H1 (cell line): ENCODE measurements around the gene ZMIZ1. TPM values are rescaled to one million over a fixed set of nuclear protein-coding genes. Genes with fewer than 3 reads are reported as not detected.

Experiments used
- CTCF ChIA-PET: fragments of 300-600 bp; sonication (Branson Sonifier 250); formaldehyde crosslinking; loops from one replicate; lab custom pipeline; 2021; ENCODE audit not compliant: partially characterized antibody; lab: Charles Lee
- POLR2A ChIA-PET: fragments of 300-600 bp; sonication (Branson Sonifier 250); formaldehyde crosslinking; loops from one replicate; lab custom pipeline; 2021; ENCODE audit warnings: inconsistent platforms; ENCODE audit not compliant: partially characterized antibody; lab: Charles Lee
- DNase-seq, 2 experiments: peaks; one replicate each; pipeline versions ENCODE4 v3.0.0 to v3.0.0-alpha.2; 2010 to 2022; ENCODE audit warnings: low spot score in 2 of 2, low read depth in 1 of 2, mixed read lengths in 1 of 2
- FAIRE-seq: peaks from 2 replicates; lab custom pipeline; 2011; peaks lifted over from hg19 to GRCh38; lab: Jason Lieb, UNC
- H2AFZ ChIP-seq: 2 replicates; pipeline ENCODE4 v1.8.1; 2012; ENCODE audit warnings: low read length, inconsistent platforms
- H2AK5ac ChIP-seq: 2 replicates; pipeline ENCODE4 v1.6.1; 2013; ENCODE audit warnings: low read depth, low read length
- H2BK120ac ChIP-seq: replicated peaks from 2 replicates; pipeline ENCODE3; 2013; ENCODE audit warnings: low read depth, low read length, inconsistent platforms
- H2BK12ac ChIP-seq: 2 replicates; pipeline ENCODE4 v1.6.1; 2013; ENCODE audit warnings: low read depth, low read length
- H2BK15ac ChIP-seq: 2 replicates; pipeline ENCODE4 v1.6.1; 2013; ENCODE audit warnings: low read length
- H2BK20ac ChIP-seq: 2 replicates; pipeline ENCODE4 v1.6.1; 2013; ENCODE audit warnings: low read length
- H2BK5ac ChIP-seq: 2 replicates; pipeline ENCODE4 v1.6.1; 2013; ENCODE audit warnings: low read depth, low read length
- H3K14ac ChIP-seq: 2 replicates; pipeline ENCODE4 v1.6.1; 2013; ENCODE audit warnings: inconsistent platforms; ENCODE audit not compliant: insufficient read length
- H3K18ac ChIP-seq: 2 replicates; pipeline ENCODE4 v1.6.1; 2013; ENCODE audit warnings: low read length; ENCODE audit errors: extremely low read depth
- H3K23ac ChIP-seq: 2 replicates; pipeline ENCODE4 v1.6.1; 2013; ENCODE audit warnings: inconsistent platforms; ENCODE audit not compliant: insufficient read length
- H3K23me2 ChIP-seq: 2 replicates; pipeline ENCODE4 v1.6.1; 2013; ENCODE audit warnings: low read depth, low read length
- H3K27ac ChIP-seq: 2 replicates; pipeline ENCODE4 v1.6.1; 2011; ENCODE audit warnings: low read depth, low read length, inconsistent platforms
- H3K27me3 ChIP-seq, 4 experiments: replicated peaks in 1 of 4; 1 replicate in 1 of 4; 2 replicates in 3 of 4; pipeline versions ENCODE4 v1.6.1 to v1.8.1; 2011 to 2013; ENCODE audit warnings: low read length in 3 of 4, mild to moderate bottlenecking in 3 of 4, inconsistent platforms in 2 of 4, mixed read lengths in 2 of 4, moderate library complexity in 1 of 4; ENCODE audit not compliant: control insufficient read depth in 3 of 4, insufficient read depth in 3 of 4; ENCODE audit errors: extremely low read depth in 1 of 4
- H3K36me3 ChIP-seq, 4 experiments: 2 replicates each; pipeline versions ENCODE4 v1.6.1 to v1.8.1; 2011 to 2013; ENCODE audit warnings: mild to moderate bottlenecking in 4 of 4, low read length in 3 of 4, moderate library complexity in 2 of 4, control low read depth in 1 of 4, inconsistent platforms in 1 of 4; ENCODE audit not compliant: insufficient read depth in 4 of 4, control insufficient read depth in 2 of 4
- H3K4ac ChIP-seq: replicated peaks from 2 replicates; pipeline ENCODE3; 2013; ENCODE audit warnings: low read length, low read depth, mixed read lengths, inconsistent platforms; ENCODE audit not compliant: insufficient read length
- H3K4me1 ChIP-seq, 4 experiments: replicated peaks in 1 of 4; 1 replicate in 1 of 4; 2 replicates in 3 of 4; pipeline versions ENCODE4 v1.6.1 to v1.8.1; 2011 to 2013; ENCODE audit warnings: low read length in 3 of 4, inconsistent platforms in 2 of 4, mixed read lengths in 1 of 4; ENCODE audit not compliant: insufficient read depth in 4 of 4, control insufficient read depth in 3 of 4
- H3K4me2 ChIP-seq, 2 experiments: 2 replicates each; pipeline versions ENCODE4 v1.6.1 to v1.8.1; 2011 to 2013; ENCODE audit warnings: low read depth in 2 of 2, low read length in 2 of 2, control low read depth in 1 of 2, inconsistent platforms in 1 of 2, mild to moderate bottlenecking in 1 of 2; ENCODE audit not compliant: insufficient read depth in 1 of 2
- H3K4me3 ChIP-seq, 4 experiments: fragments of 200-600, 300-600 bp in 1 of 4; sonication (generic), shearing (Covaris generic), sonication (Bioruptor Twin) in 1 of 4; 2 replicates each; pipeline versions ENCODE4 v1.5.1 to v1.8.1; 2011 to 2016; ENCODE audit warnings: low read length in 4 of 4, low read depth in 3 of 4, control low read depth in 2 of 4, inconsistent platforms in 2 of 4, mild to moderate bottlenecking in 2 of 4, mixed read lengths in 1 of 4, moderate library complexity in 1 of 4; ENCODE audit not compliant: insufficient read depth in 2 of 4; ENCODE audit errors: extremely low read depth in 1 of 4
- H3K56ac ChIP-seq: replicated peaks from 2 replicates; pipeline ENCODE3; 2013; ENCODE audit warnings: low read depth, mild to moderate bottlenecking, mixed read lengths, low read length, inconsistent platforms; ENCODE audit not compliant: insufficient read length
- H3K79me1 ChIP-seq: 2 replicates; pipeline ENCODE4 v1.6.1; 2013; ENCODE audit warnings: low read depth, low read length, control low read depth
- H3K79me2 ChIP-seq, 2 experiments: 2 replicates each; pipeline versions ENCODE4 v1.6.1 to v1.8.1; 2012 to 2013; ENCODE audit warnings: low read length in 2 of 2, mild to moderate bottlenecking in 2 of 2, inconsistent platforms in 1 of 2; ENCODE audit not compliant: insufficient read depth in 2 of 2, control insufficient read depth in 1 of 2
- H3K9ac ChIP-seq, 4 experiments: replicated peaks in 1 of 4; 1 replicate in 1 of 4; 2 replicates in 3 of 4; pipeline versions ENCODE4 v1.6.1 to v1.8.1; 2011 to 2013; ENCODE audit warnings: low read depth in 3 of 4, low read length in 3 of 4, control low read depth in 2 of 4, mild to moderate bottlenecking in 2 of 4, moderate library complexity in 2 of 4, inconsistent platforms in 1 of 4; ENCODE audit errors: extremely low read depth in 1 of 4
- H3K9me3 ChIP-seq, 2 experiments: 2 replicates each; pipeline versions ENCODE4 v1.6.1 to v1.8.1; 2012 to 2013; ENCODE audit warnings: mild to moderate bottlenecking in 2 of 2, moderate library complexity in 2 of 2, control low read depth in 1 of 2, inconsistent platforms in 1 of 2, low read depth in 1 of 2, low read length in 1 of 2, mixed read lengths in 1 of 2; ENCODE audit not compliant: insufficient read depth in 2 of 2
- H4K20me1 ChIP-seq, 2 experiments: replicated peaks in 1 of 2; 2 replicates each; pipeline versions ENCODE3 to v1.8.1; 2011 to 2013; ENCODE audit warnings: inconsistent platforms in 2 of 2, low read length in 2 of 2, mild to moderate bottlenecking in 1 of 2; ENCODE audit not compliant: insufficient read depth in 2 of 2, control insufficient read depth in 1 of 2
- H4K5ac ChIP-seq: 2 replicates; pipeline ENCODE4 v1.6.1; 2013; ENCODE audit warnings: low read length, low read depth, mixed read lengths, inconsistent platforms; ENCODE audit not compliant: insufficient read length
- H4K8ac ChIP-seq: 2 replicates; pipeline ENCODE4 v1.8.0; 2013; ENCODE audit warnings: mild to moderate bottlenecking, moderate library complexity, low read length, inconsistent platforms; ENCODE audit not compliant: insufficient read depth; ENCODE audit errors: extremely low read depth
- H4K91ac ChIP-seq: replicated peaks from 2 replicates; pipeline ENCODE3; 2013; ENCODE audit warnings: low read length, mixed read lengths, inconsistent platforms; ENCODE audit not compliant: insufficient read length
- BACH1 ChIP-seq: IDR thresholded peaks from 2 replicates; pipeline ENCODE4 v1.6.1; 2012; ENCODE audit warnings: low read length, improper control_type of control experiment
- CHD1 ChIP-seq: IDR thresholded peaks from 2 replicates; pipeline ENCODE4 v1.6.1; 2012; ENCODE audit warnings: low read depth, low read length, improper control_type of control experiment
- CHD2 ChIP-seq: IDR thresholded peaks from 2 replicates; pipeline ENCODE4 v1.6.1; 2012; ENCODE audit warnings: low read length, improper control_type of control experiment
- CREB1 ChIP-seq: IDR thresholded peaks from 2 replicates; pipeline ENCODE4 v1.6.1; 2012; ENCODE audit warnings: inconsistent platforms
- GABPA ChIP-seq: IDR thresholded peaks from 2 replicates; pipeline ENCODE4 v1.6.1; 2011; ENCODE audit warnings: mild to moderate bottlenecking, low read length, moderate library complexity, borderline replicate concordance; ENCODE audit not compliant: insufficient read depth
- GTF2F1 ChIP-seq: IDR thresholded peaks from 2 replicates; pipeline ENCODE4 v1.6.1; 2012; ENCODE audit warnings: low read depth, low read length, improper control_type of control experiment, borderline replicate concordance
- MAX ChIP-seq: IDR thresholded peaks from 2 replicates; pipeline ENCODE4 v1.6.1; 2012; ENCODE audit warnings: inconsistent platforms
- NANOG ChIP-seq: IDR thresholded peaks from 2 replicates; pipeline ENCODE4 v1.6.1; 2011; ENCODE audit warnings: low read length, low read depth, mild to moderate bottlenecking, inconsistent platforms; ENCODE audit not compliant: insufficient read depth, poor library complexity, severe bottlenecking
- NRF1 ChIP-seq: IDR thresholded peaks from 2 replicates; pipeline ENCODE4 v1.6.1; 2011; ENCODE audit warnings: mild to moderate bottlenecking, low read depth, low read length, improper control_type of control experiment
- POU5F1 ChIP-seq: IDR thresholded peaks from 2 replicates; pipeline ENCODE4 v1.6.1; 2011; ENCODE audit warnings: low read depth, mild to moderate bottlenecking, low read length, moderate library complexity
- RBBP5 ChIP-seq: IDR thresholded peaks from 2 replicates; pipeline ENCODE4 v1.7.1; 2012; ENCODE audit warnings: low read depth, mild to moderate bottlenecking, inconsistent platforms, low read length, moderate library complexity, borderline replicate concordance
- SAP30 ChIP-seq: fragments of 300-600 bp; sonication (generic); IDR thresholded peaks from 2 replicates; pipeline ENCODE4 v1.7.1; 2012; ENCODE audit warnings: low read length, moderate library complexity, mild to moderate bottlenecking, inconsistent platforms; ENCODE audit not compliant: insufficient read depth, insufficient replicate concordance
- SIRT6 ChIP-seq: IDR thresholded peaks from one replicate; pipeline ENCODE4 v1.7.1; 2012; ENCODE audit warnings: low read length, inconsistent platforms
- TAF1 ChIP-seq: IDR thresholded peaks from 2 replicates; pipeline ENCODE4 v1.6.1; 2011; ENCODE audit warnings: mild to moderate bottlenecking, low read depth, low read length
- TEAD4 ChIP-seq: IDR thresholded peaks from 2 replicates; pipeline ENCODE4 v1.6.1; 2012; ENCODE audit warnings: low read depth, low read length, inconsistent platforms, mixed read lengths
- YY1 ChIP-seq: IDR thresholded peaks from 2 replicates; pipeline ENCODE4 v1.6.1; 2011; ENCODE audit warnings: low read depth, mild to moderate bottlenecking, low read length
- WGBS, 2 experiments: shearing (Covaris generic) in 1 of 2; methylation state at CpG; one replicate each; pipeline versions ENCODE4 v1.1.6 to v1.1.7; 2013 to 2015; ENCODE audit warnings: low lambda C conversion rate in 2 of 2, mixed read lengths in 2 of 2, inconsistent platforms in 1 of 2, low coverage in 1 of 2, missing lambda C conversion rate in 1 of 2; ENCODE audit not compliant: insufficient replicate concordance in 2 of 2, insufficient coverage in 1 of 2, insufficient read length in 1 of 2; ENCODE audit errors: extremely low coverage in 1 of 2, missing lambda C conversion rate in 1 of 2; 5-methylcytosine and 5-hydroxymethylcytosine counted together
- polyA plus RNA-seq, 7 experiments: library from polyadenylated mRNA; depleted of rRNA in 3 of 7; stranded (reverse) in 5 of 7; unstranded in 2 of 7; fragments of >200 nt in 5 of 7; fragments of 200-250 nt in 2 of 7; gene quantifications; 1 replicate in 5 of 7; 2 replicates in 1 of 7; 4 replicates in 1 of 7; pipeline versions ENCODE4 v1.2.1 to v1.2.3, GENCODE V29; 2011 to 2013; ENCODE audit warnings: missing spikeins in 2 of 7, mixed read lengths in 2 of 7
- total RNA-seq: library from RNA; stranded (reverse); fragmentation: NEBNext Ultra II Directional; extraction: Animal tissue kit (Norgen Biotek cat#: 25700); gene quantifications from 2 replicates; pipeline ENCODE4 v1.2.1, GENCODE V29; 2021

Gene ZMIZ1
- total and polyA plus RNA-seq, 2 of the 8 experiments (the other 6 are each of a cell fraction or from before 2014, with no cell fraction given) = 8.1 to 28.0 TPM

GRCh38 chr10:79209340-79209739 lies 140.6 kb downstream of the ZMIZ1 start:
- H3K36me3 ChIP-seq = peaks cover 0 to 17% (median 6%) of the 10 kb centered on the region in 4 experiments; a peak in 6 of 8 replicates
- no peak for FAIRE-seq
- TF ChIP-seq NRF1 (no peak), CHD2 (no peak), CREB1 (no peak), CHD1 (no peak), SIRT6 (no peak), TEAD4 (no peak), BACH1 (no peak), MAX (no peak), TAF1 (no peak), GTF2F1 (no peak), RBBP5 (no peak), SAP30 (no peak), NANOG (no peak), POU5F1 (no peak), GABPA (no peak), YY1 (no peak)

More at GRCh38 chr10:79209340-79209739, 140.6 kb downstream of the ZMIZ1 start:
- Histone ChIP-seq H2AFZ (no peak overlapping the region), H3K27me3 (no peaks in the 10 kb centered on the region), H2BK20ac (no peak overlapping the region), H4K91ac (no peak overlapping the region), H3K4ac (no peak overlapping the region), H2BK15ac (no peak overlapping the region), H3K79me2 (no peaks in the 10 kb centered on the region), H4K20me1 (peaks cover 9 to 13% of the 10 kb centered on the region in 2 experiments), H4K5ac (no peak overlapping the region), H2AK5ac (no peak overlapping the region), H3K23me2 (peaks cover 3% of the 10 kb centered on the region; the same call in 1 of the 2 replicates), H3K18ac (no peak overlapping the region), H3K9me3 (no peaks in the 10 kb centered on the region), H2BK120ac (no peak overlapping the region), H3K23ac (no peak overlapping the region), H3K14ac (no peak overlapping the region), H3K4me3 (no peak overlapping the region), H3K79me1 (no peaks in the 10 kb centered on the region; the same call in 1 of the 2 replicates), H3K4me1 (no peaks in the 10 kb centered on the region), H2BK5ac (no peak overlapping the region), H3K9ac (no peak overlapping the region), H3K56ac (no peak overlapping the region), H4K8ac (no peak overlapping the region), H3K27ac (no peak overlapping the region), H3K4me2 (no peak overlapping the region), H2BK12ac (no peak overlapping the region)
- WGBS, 2 experiments = 87% methylated on average over 10 of the region's 10 CpGs; no CpG with 5 or more reads in 1 of the 2 experiments
- CTCF ChIA-PET = interaction anchor here (5.1 kb wide), 1 partner anchor 13 kb away, joined by 37 read pairs; no protein-coding TSS in a partner anchor
- POLR2A ChIA-PET = no interaction called here
- DNase-seq = no peak
